GM12878 (cell line): Measurements from ENCODE around the gene LNX2. TPM values are rescaled to one million over a fixed set of nuclear protein-coding genes. Genes with fewer than 3 reads are reported as not detected.

Experiments used
- EED ChIP-seq: sonication (generic); IDR thresholded peaks from 2 replicates; pipeline ENCODE4 v1.6.1; 2016; ENCODE audit warnings: antibody characterized with exemption, low read depth
- FOS ChIP-seq: IDR thresholded peaks from 3 replicates; pipeline ENCODE4 v1.6.1; 2011; ENCODE audit warnings: borderline replicate concordance; ENCODE audit not compliant: insufficient read length; ENCODE audit errors: extremely low read depth
- GATAD2B ChIP-seq: fragments of 450-650 bp; conservative IDR thresholded peaks from 2 replicates; pipeline ENCODE4 v1.6.1; 2017; ENCODE audit warnings: low read depth, mild to moderate bottlenecking, moderate library complexity
- KLF5 ChIP-seq: fragments of 450-650 bp; IDR thresholded peaks from 2 replicates; pipeline ENCODE4 v1.6.1; 2014; ENCODE audit warnings: mild to moderate bottlenecking; ENCODE audit not compliant: partially characterized antibody
- NFYA ChIP-seq: IDR thresholded peaks from 2 replicates; pipeline ENCODE4 v1.6.1; 2011; ENCODE audit warnings: low read depth, mild to moderate bottlenecking, low read length, improper control_type of control experiment, borderline replicate concordance
- PBX3 ChIP-seq: IDR thresholded peaks from 2 replicates; pipeline ENCODE4 v1.6.1; 2011; ENCODE audit warnings: mild to moderate bottlenecking, low read depth, low read length, moderate library complexity; ENCODE audit not compliant: insufficient replicate concordance
- REST ChIP-seq: IDR thresholded peaks from 2 replicates; pipeline ENCODE4 v1.6.1; 2012; ENCODE audit warnings: mild to moderate bottlenecking, low read depth, low read length
- USF1 ChIP-seq: IDR thresholded peaks from 2 replicates; pipeline ENCODE4 v1.6.1; 2011; ENCODE audit warnings: borderline replicate concordance, low read depth, mild to moderate bottlenecking, moderate library complexity, mixed read lengths, low read length; ENCODE audit not compliant: insufficient read depth; ENCODE audit errors: extremely low read length
- polyA plus RNA-seq, 11 experiments: library from polyadenylated mRNA; depleted of rRNA in 4 of 11; unstranded in 6 of 11; stranded (reverse) in 5 of 11; fragments of >200 nt; fragmentation: Nextera tagmentation in 4 of 11; fragmentation: Illumina TruSeq in 1 of 11; extraction: Ambion mirVana in 4 of 11; extraction: Trizol in 1 of 11; gene quantifications; 1 replicate in 1 of 11; 2 replicates in 10 of 11; pipeline versions ENCODE4 v1.2.1 to v1.2.3, GENCODE V29; 2011 to 2016; ENCODE audit warnings: inconsistent platforms in 2 of 11, missing spikeins in 2 of 11, low read depth in 1 of 11
- total RNA-seq, 4 experiments: library from RNA; depleted of rRNA in 3 of 4; stranded (reverse); fragments of >200 nt in 3 of 4; fragmentation: Illumina TruSeq in 1 of 4; extraction: Trizol in 1 of 4; gene quantifications; 2 replicates each; pipeline versions ENCODE4 v1.2.1 to v1.2.3, GENCODE V29; 2013 to 2021

Gene LNX2
- total and polyA plus RNA-seq, 10 of the 15 experiments (the other 5 are each of a cell fraction or from before 2014, with no cell fraction given), result 1.3 to 7.7 (median 4.4) TPM

- no peak for TF ChIP-seq GATAD2B
- no peak for TF ChIP-seq USF1
- no peak for TF ChIP-seq PBX3
- TF ChIP-seq KLF5, result no peak
- no peak for TF ChIP-seq EED
- no peak for TF ChIP-seq NFYA
- TF ChIP-seq REST, result no peak
- no peak for TF ChIP-seq FOS
These were observed 14.9 kb upstream of the LNX2 start (continued) for GRCh38 chr13:27635266-27635665.
